Urinary bladder (tissue), 4 donors: Measurements from ENCODE around the gene GALNT9. TPM values are rescaled to one million over a fixed set of nuclear protein-coding genes. Genes with fewer than 3 reads are reported as not detected.

Experiments used
- DNase-seq: peaks from one replicate; pipeline ENCODE4 v3.0.0-alpha.2; 2015; ENCODE audit errors: extremely low spot score
- H3K27ac ChIP-seq: one replicate; pipeline ENCODE4 v1.5.1; 2013; ENCODE audit warnings: low read depth, mild to moderate bottlenecking, moderate library complexity
- H3K36me3 ChIP-seq: one replicate; pipeline ENCODE4 v1.6.1; 2013; ENCODE audit warnings: mild to moderate bottlenecking, moderate library complexity; ENCODE audit not compliant: insufficient read depth
- H3K4me1 ChIP-seq: one replicate; pipeline ENCODE4 v1.6.1; 2013; ENCODE audit warnings: mild to moderate bottlenecking, moderate library complexity; ENCODE audit not compliant: insufficient read depth
- H3K4me3 ChIP-seq: one replicate; pipeline ENCODE4 v1.5.1; 2013; ENCODE audit warnings: low read depth, low read length
- WGBS: extraction: QIAGEN DNeasy Blood & Tissue Kit; methylation state at CpG from one replicate; pipeline ENCODE4 v1.1.7; 2013; 5-methylcytosine and 5-hydroxymethylcytosine counted together
- polyA plus RNA-seq: library from polyadenylated mRNA; stranded (reverse); fragments of 200-250 nt; gene quantifications from one replicate; pipeline ENCODE4 v1.2.3, GENCODE V29; 2013
- total RNA-seq: library from RNA; depleted of rRNA; stranded (reverse); fragments of >200 nt; gene quantifications from one replicate; pipeline ENCODE4 v1.2.3, GENCODE V29; 2014
- donor health status: healthy with polysubstance abuse.
- donor health status: healthy.

GALNT9 gene
- total and polyA plus RNA-seq, 2 donors, result 0.60 to 2.4 TPM

GRCh38 chr12:132320767-132321211 is 8.6 kb downstream of the GALNT9 start:
- no peak for DNase-seq
- H3K4me3 ChIP-seq, result no peak overlapping the region
- H3K4me1 ChIP-seq, result no peaks in the 10 kb centered on the region
- no peak overlapping the region for H3K27ac ChIP-seq
- no peaks in the 10 kb centered on the region for H3K36me3 ChIP-seq
- WGBS, result 82% methylated on average over 23 of the region's 23 CpGs

- Histone ChIP-seq H3K27ac (no peak overlapping the region), H3K4me3 (no peak overlapping the region), H3K36me3 (no peaks in the 10 kb centered on the region), H3K4me1 (no peaks in the 10 kb centered on the region)
- DNase-seq, result no peak
- 82% methylated on average over 29 of the region's 29 CpGs for WGBS
Observed at GRCh38 chr12:132319991-132320570, 9.3 kb downstream of the GALNT9 start.

- 65% methylated on average over 30 of the region's 30 CpGs for WGBS
- no peak overlapping the region for H3K4me3 ChIP-seq
Observed at GRCh38 chr12:132319359-132319950, 9.9 kb downstream of the GALNT9 start.

GRCh38 chr12:132318618-132319033 is 10.8 kb downstream of the GALNT9 start:
- no peaks in the 10 kb centered on the region for H3K4me1 ChIP-seq
- H3K27ac ChIP-seq, result no peak overlapping the region
- no peak for DNase-seq
- H3K36me3 ChIP-seq, result no peaks in the 10 kb centered on the region
- 80% methylated on average over 19 of the region's 19 CpGs for WGBS
- H3K4me3 ChIP-seq, result no peak overlapping the region

More at GRCh38 chr12:132319359-132319950, 9.9 kb downstream of the GALNT9 start:
- H3K36me3 ChIP-seq, result no peaks in the 10 kb centered on the region
- H3K4me1 ChIP-seq, result no peaks in the 10 kb centered on the region
- H3K27ac ChIP-seq, result no peak overlapping the region
- DNase-seq, result no peak

GRCh38 chr12:132318135-132318534 is 11.3 kb downstream of the GALNT9 start:
- H3K36me3 ChIP-seq, result no peaks in the 10 kb centered on the region
- no peak overlapping the region for H3K4me3 ChIP-seq
- no peaks in the 10 kb centered on the region for H3K4me1 ChIP-seq
- WGBS, result 85% methylated on average over 10 of the region's 10 CpGs
- DNase-seq, result no peak
- H3K27ac ChIP-seq, result no peak overlapping the region

- 77% methylated on average over 19 of the region's 19 CpGs for WGBS
- H3K4me3 ChIP-seq, result no peak overlapping the region
Observed at GRCh38 chr12:132317233-132317938, 12.0 kb downstream of the GALNT9 start.

GRCh38 chr12:132316497-132317232 is 12.7 kb downstream of the GALNT9 start:
- no peaks in the 10 kb centered on the region for H3K4me1 ChIP-seq
- 71% methylated on average over 17 of the region's 17 CpGs for WGBS
- no peak overlapping the region for H3K4me3 ChIP-seq
- no peaks in the 10 kb centered on the region for H3K36me3 ChIP-seq
- no peak for DNase-seq
- H3K27ac ChIP-seq, result no peak overlapping the region

More at GRCh38 chr12:132317233-132317938, 12.0 kb downstream of the GALNT9 start:
- no peaks in the 10 kb centered on the region for H3K4me1 ChIP-seq
- H3K36me3 ChIP-seq, result no peaks in the 10 kb centered on the region
- no peak overlapping the region for H3K27ac ChIP-seq
- no peak for DNase-seq

GRCh38 chr12:132315951-132316350 is 13.4 kb downstream of the GALNT9 start:
- 69% methylated on average over 20 of the region's 20 CpGs for WGBS
- no peaks in the 10 kb centered on the region for H3K36me3 ChIP-seq
- no peaks in the 10 kb centered on the region for H3K4me1 ChIP-seq
- no peak overlapping the region for H3K4me3 ChIP-seq
- DNase-seq, result no peak
- no peak overlapping the region for H3K27ac ChIP-seq

GRCh38 chr12:132315507-132315906 is 13.9 kb downstream of the GALNT9 start:
- Histone ChIP-seq H3K36me3 (no peaks in the 10 kb centered on the region), H3K27ac (no peak overlapping the region), H3K4me3 (no peak overlapping the region), H3K4me1 (no peaks in the 10 kb centered on the region)
- whole genome bisulfite sequencing, result 87% methylated on average over 19 of the region's 19 CpGs
- no peak for DNase-seq

- no peaks in the 10 kb centered on the region for H3K36me3 ChIP-seq
- DNase-seq, result no peak
- no peak overlapping the region for H3K27ac ChIP-seq
- no peak overlapping the region for H3K4me3 ChIP-seq
- 85% methylated on average over 26 of the region's 26 CpGs for WGBS
- no peaks in the 10 kb centered on the region for H3K4me1 ChIP-seq
Observed at GRCh38 chr12:132314516-132315233, 14.7 kb downstream of the GALNT9 start.

GRCh38 chr12:132314035-132314434 is 15.4 kb downstream of the GALNT9 start:
- DNase-seq, result no peak
- whole genome bisulfite sequencing, result 98% methylated on average over 2 of the region's 2 CpGs
- H3K36me3 ChIP-seq, result no peaks in the 10 kb centered on the region
- H3K4me1 ChIP-seq, result no peaks in the 10 kb centered on the region
- H3K27ac ChIP-seq, result no peak overlapping the region
- no peak overlapping the region for H3K4me3 ChIP-seq

GRCh38 chr12:132313182-132313581 is 16.2 kb downstream of the GALNT9 start:
- Histone ChIP-seq H3K36me3 (no peaks in the 10 kb centered on the region), H3K4me3 (no peak overlapping the region), H3K4me1 (no peaks in the 10 kb centered on the region), H3K27ac (no peak overlapping the region)
- 98% methylated on average over 1 of the region's 1 CpG for WGBS
- DNase-seq, result no peak

GRCh38 chr12:132312516-132312915 is 16.9 kb downstream of the GALNT9 start:
- H3K36me3 ChIP-seq, result no peaks in the 10 kb centered on the region
- H3K4me3 ChIP-seq, result no peak overlapping the region
- H3K4me1 ChIP-seq, result no peaks in the 10 kb centered on the region
- no peak for DNase-seq
- no peak overlapping the region for H3K27ac ChIP-seq
- 84% methylated on average over 6 of the region's 6 CpGs for WGBS
